CD4-positive, CD25-positive, alpha-beta regulatory T cell (primary cell): ENCODE measurements around the gene LRRC28. TPM values are rescaled to one million over a fixed set of nuclear protein-coding genes. Genes with fewer than 3 reads are reported as not detected.
"Not testable (repeated sequence)": the region's sequence is repeated elsewhere in the genome, so short reads cannot be mapped to it uniquely, and the experiment has no call there.

Source experiments
- ATAC-seq, 2 donors: fragments of 150-1000 bp; cut with Tn5 transposase; one replicate each; pipeline ENCODE4 v1.10.0; 2021; ENCODE audit warnings: low read depth in 2 of 2, moderate number of reproducible peaks in 2 of 2, moderate library complexity in 1 of 2
- DNase-seq, 3 donors: peaks; one replicate each; pipeline versions ENCODE4 v3.0.0 to v3.0.0-alpha.2; 2012 to 2022; ENCODE audit warnings: mixed read lengths in 1 of 3
- H3K27ac ChIP-seq: one replicate; pipeline ENCODE4 v1.7.0; 2013; ENCODE audit warnings: mild to moderate bottlenecking, low read length; ENCODE audit not compliant: insufficient read depth, poor library complexity, severe bottlenecking
- H3K27me3 ChIP-seq: one replicate; pipeline ENCODE4 v1.7.0; 2013; ENCODE audit warnings: low read length; ENCODE audit not compliant: control insufficient read depth, insufficient read depth
- H3K36me3 ChIP-seq: one replicate; pipeline ENCODE4 v1.7.0; 2013; ENCODE audit warnings: mild to moderate bottlenecking, low read length, moderate library complexity; ENCODE audit not compliant: control insufficient read depth, insufficient read depth
- H3K4me1 ChIP-seq: 2 replicates; pipeline ENCODE4 v1.7.0; 2013; ENCODE audit warnings: mild to moderate bottlenecking, low read length; ENCODE audit not compliant: insufficient read depth, control insufficient read depth, poor library complexity, severe bottlenecking
- H3K4me3 ChIP-seq: one replicate; pipeline ENCODE4 v1.7.0; 2013; ENCODE audit warnings: low read depth, mild to moderate bottlenecking, low read length, moderate library complexity
- H3K9me3 ChIP-seq, 2 experiments: 1 replicate in 1 of 2; 2 replicates in 1 of 2; pipeline ENCODE4 v1.7.0; 2013; ENCODE audit warnings: low read length in 2 of 2, mild to moderate bottlenecking in 1 of 2, moderate library complexity in 1 of 2; ENCODE audit not compliant: control insufficient read depth in 2 of 2
- H3K27ac Mint-ChIP-seq, 3 donors: one replicate each; pipeline ENCODE4 v1.8.0; 2020 to 2022; ENCODE audit warnings: mild to moderate bottlenecking in 3 of 3, mixed read lengths in 3 of 3, moderate library complexity in 2 of 3
- H3K27me3 Mint-ChIP-seq: one replicate; pipeline ENCODE4 v1.8.0; 2022; ENCODE audit warnings: mild to moderate bottlenecking, mixed read lengths
- H3K36me3 Mint-ChIP-seq: one replicate; pipeline ENCODE4 v1.8.0; 2020; ENCODE audit warnings: mixed read lengths
- H3K4me1 Mint-ChIP-seq, 4 donors: one replicate each; pipeline ENCODE4 v1.8.0; 2020 to 2022; ENCODE audit warnings: mixed read lengths in 4 of 4, mild to moderate bottlenecking in 1 of 4
- H3K4me3 Mint-ChIP-seq, 4 donors: one replicate each; pipeline ENCODE4 v1.8.0; 2020 to 2022; ENCODE audit warnings: mild to moderate bottlenecking in 4 of 4, mixed read lengths in 4 of 4, moderate library complexity in 3 of 4
- H3K9me3 Mint-ChIP-seq, 7 donors: one replicate each; pipeline ENCODE4 v1.8.0; 2020 to 2022; ENCODE audit warnings: mixed read lengths in 7 of 7, mild to moderate bottlenecking in 3 of 7, moderate library complexity in 2 of 7
- polyA plus RNA-seq, 4 donors: library from polyadenylated mRNA; unstranded; fragments of 300-500 nt; fragmentation: Illumina TruSeq; gene quantifications; one replicate each; pipeline ENCODE4 v1.2.3, GENCODE V29; 2021
- total RNA-seq: library from RNA; stranded (reverse); gene quantifications from one replicate; pipeline ENCODE4 v1.2.3, GENCODE V29; 2022

LRRC28 gene
- total and polyA plus RNA-seq, 5 donors from 2014 or later = 12.5 to 43.3 (median 29.3) TPM

GRCh38 chr15:99386391-99386790, 135.1 kb downstream of the LRRC28 start:
- Histone ChIP-seq H3K27me3 (no peaks in the 10 kb centered on the region), H3K9me3 (peaks cover 6 to 9% of the 10 kb centered on the region in 2 experiments), H3K27ac (no peak overlapping the region), H3K4me3 (no peak overlapping the region), H3K36me3 (no peaks in the 10 kb centered on the region), H3K4me1 (peaks cover 5% of the 10 kb centered on the region)
- H3K27me3 Mint-ChIP-seq = no peaks in the 10 kb centered on the region
- DNase-seq (no peak), ATAC-seq (no peak)
- peaks cover 29% of the 10 kb centered on the region for H3K36me3 Mint-ChIP-seq
- peaks cover 0 to 3% (median 0%) of the 10 kb centered on the region in 7 donors for H3K9me3 Mint-ChIP-seq
- H3K27ac Mint-ChIP-seq = peak overlapping the region in 2 of 3 donors; percentile 29 to 85
- H3K4me3 Mint-ChIP-seq = no peak overlapping the region
- H3K4me1 Mint-ChIP-seq = peaks cover 4 to 17% (median 9%) of the 10 kb centered on the region in 4 donors

GRCh38 chr15:99387421-99388168, 136.3 kb downstream of the LRRC28 start:
- DNase-seq (no peak), ATAC-seq (no peak)
- H3K36me3 ChIP-seq = no peaks in the 10 kb centered on the region
- Mint-ChIP-seq H3K27me3 (no peaks in the 10 kb centered on the region), H3K4me1 (peaks cover 6 to 15% (median 9%) of the 10 kb centered on the region in 4 donors), H3K4me3 (no peak overlapping the region), H3K36me3 (peaks cover 23% of the 10 kb centered on the region), H3K9me3 (peaks cover 0 to 8% (median 2%) of the 10 kb centered on the region in 7 donors), H3K27ac (no peak overlapping the region)
- H3K4me3 ChIP-seq = no peak overlapping the region
- peaks cover 5% of the 10 kb centered on the region for H3K4me1 ChIP-seq
- H3K9me3 ChIP-seq = peaks cover 10 to 17% of the 10 kb centered on the region in 2 experiments
- no peak overlapping the region for H3K27ac ChIP-seq
- no peaks in the 10 kb centered on the region for H3K27me3 ChIP-seq

DNA sequence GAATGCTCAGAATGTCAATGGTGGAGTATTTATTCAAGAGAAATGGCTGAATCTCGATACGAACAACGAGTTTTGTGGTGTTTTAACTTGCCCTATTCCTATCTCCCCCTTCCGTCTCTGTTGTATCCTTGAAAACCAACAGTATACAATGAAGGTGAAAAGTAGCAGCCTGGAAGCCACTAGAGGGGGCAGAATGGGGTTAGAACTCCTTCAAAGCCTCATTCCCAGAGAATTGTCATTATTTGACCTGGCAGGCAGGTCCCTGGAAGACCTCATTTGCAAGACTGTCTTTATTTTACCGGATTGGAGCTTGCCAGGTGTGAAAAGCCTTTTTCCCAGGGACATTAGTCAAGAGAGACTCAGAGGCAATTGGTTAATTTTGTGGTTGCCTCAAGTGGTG, 139.4 kb downstream of the LRRC28 start:
- H3K4me1 ChIP-seq = peaks cover 5% of the 10 kb centered on the region
- ATAC-seq = no peak
- Mint-ChIP-seq H3K27me3 (peaks cover 6% of the 10 kb centered on the region), H3K36me3 (peaks cover 16% of the 10 kb centered on the region), H3K9me3 (peaks cover 0 to 21% (median 5%) of the 10 kb centered on the region in 7 donors), H3K27ac (no peak overlapping the region), H3K4me1 (peaks cover 7 to 19% (median 12%) of the 10 kb centered on the region in 4 donors), H3K4me3 (no peak overlapping the region)
- DNase-seq = no peak
- peaks cover 17 to 18% of the 10 kb centered on the region in 2 experiments for H3K9me3 ChIP-seq
- H3K27ac ChIP-seq = no peak overlapping the region
- H3K4me3 ChIP-seq = no peak overlapping the region
- H3K36me3 ChIP-seq = no peaks in the 10 kb centered on the region
- no peaks in the 10 kb centered on the region for H3K27me3 ChIP-seq

DNA sequence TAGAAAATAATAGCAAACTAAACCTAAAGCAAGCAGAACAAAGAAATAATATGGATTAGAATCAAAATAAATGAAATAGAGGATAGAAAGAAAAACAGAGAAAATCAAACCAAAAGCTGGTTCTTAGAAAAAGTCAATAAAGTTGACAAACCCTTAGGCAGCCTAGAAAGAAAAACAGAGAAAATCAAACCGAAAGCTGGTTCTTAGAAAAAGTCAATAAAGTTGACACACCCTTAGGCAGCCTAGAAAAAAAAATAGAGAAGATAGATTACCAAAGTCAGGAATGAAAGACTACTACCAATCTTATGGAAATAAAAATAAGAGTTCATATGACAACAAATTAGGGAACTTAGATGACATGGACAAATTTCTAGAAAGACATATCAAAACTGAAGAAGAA, 142.4 kb downstream of the LRRC28 start:
- peaks cover 6% of the 10 kb centered on the region for H3K27me3 Mint-ChIP-seq
- Histone ChIP-seq H3K4me1 (no peaks in the 10 kb centered on the region), H3K36me3 (no peaks in the 10 kb centered on the region), H3K9me3 (peaks cover 17 to 18% of the 10 kb centered on the region in 2 experiments), H3K27ac (no peak overlapping the region), H3K4me3 (no peak overlapping the region), H3K27me3 (no peaks in the 10 kb centered on the region)
- H3K4me1 Mint-ChIP-seq = peaks cover 0 to 15% (median 3%) of the 10 kb centered on the region in 4 donors
- H3K9me3 Mint-ChIP-seq = peaks cover 0 to 21% (median 5%) of the 10 kb centered on the region in 7 donors
- DNase-seq (peak in 1 of 3 donors; percentile 82), ATAC-seq (no peak)
- peaks cover 3% of the 10 kb centered on the region for H3K36me3 Mint-ChIP-seq
- no peak overlapping the region for H3K27ac Mint-ChIP-seq
- no peak overlapping the region for H3K4me3 Mint-ChIP-seq

DNA sequence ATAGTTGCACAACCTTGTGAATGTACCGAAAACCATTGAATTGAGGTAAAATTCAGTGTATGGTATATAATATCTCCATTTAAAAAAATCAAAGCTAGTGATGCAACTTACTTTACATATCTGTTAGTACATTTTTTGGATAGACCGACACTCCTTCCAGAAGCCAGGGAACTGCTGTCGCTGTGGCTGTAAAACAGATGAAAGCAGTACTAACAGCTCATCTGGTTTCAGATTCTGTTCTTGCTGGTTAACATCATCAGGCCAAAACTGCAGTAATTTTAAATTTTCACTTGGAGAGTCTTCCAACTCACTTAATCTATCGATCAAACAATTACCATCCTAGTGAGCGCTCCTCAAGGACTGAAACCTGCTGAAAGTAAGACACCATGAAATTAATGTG, 145.1 kb downstream of the LRRC28 start:
- Mint-ChIP-seq H3K27ac (no peak overlapping the region), H3K4me3 (no peak overlapping the region), H3K36me3 (peaks cover 5% of the 10 kb centered on the region), H3K9me3 (peaks cover 0 to 21% (median 5%) of the 10 kb centered on the region in 7 donors), H3K4me1 (peaks cover 0 to 15% (median 3%) of the 10 kb centered on the region in 4 donors), H3K27me3 (peaks cover 12% of the 10 kb centered on the region)
- no peak overlapping the region for H3K4me3 ChIP-seq
- no peaks in the 10 kb centered on the region for H3K36me3 ChIP-seq
- ATAC-seq (no peak), DNase-seq (no peak)
- H3K27ac ChIP-seq = no peak overlapping the region
- no peaks in the 10 kb centered on the region for H3K27me3 ChIP-seq
- H3K4me1 ChIP-seq = no peaks in the 10 kb centered on the region
- peaks cover 8 to 12% of the 10 kb centered on the region in 2 experiments for H3K9me3 ChIP-seq

DNA sequence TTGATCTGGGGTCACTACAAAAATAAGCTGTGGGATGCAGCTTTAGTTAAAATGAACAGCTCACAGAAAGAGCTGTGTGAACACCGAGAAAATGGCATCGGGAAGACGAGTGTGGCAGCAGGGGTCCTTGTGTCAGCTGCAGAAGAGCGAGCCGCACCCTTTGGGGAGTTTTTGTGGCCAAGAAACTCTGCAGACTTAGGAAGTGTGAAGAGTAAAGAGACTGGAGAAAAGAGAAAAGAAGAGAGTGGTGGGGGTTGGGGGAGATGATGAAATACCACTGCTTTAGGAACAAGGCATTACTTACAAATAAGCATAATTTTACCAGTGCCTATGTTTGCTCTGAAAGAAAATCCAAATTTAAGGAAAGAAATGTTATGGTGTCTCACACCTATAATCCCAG, 147.8 kb downstream of the LRRC28 start:
- H3K9me3 ChIP-seq = peaks cover 0 to 3% of the 10 kb centered on the region in 2 experiments
- ATAC-seq (no peak), DNase-seq (no peak)
- no peak overlapping the region for H3K4me3 ChIP-seq
- Mint-ChIP-seq H3K36me3 (peaks cover 5% of the 10 kb centered on the region), H3K27me3 (peaks cover 11% of the 10 kb centered on the region), H3K4me1 (no peaks in the 10 kb centered on the region), H3K27ac (peak overlapping the region in 1 of 3 donors; percentile 27), H3K9me3 (peaks cover 0 to 10% (median 0%) of the 10 kb centered on the region in 7 donors), H3K4me3 (peak overlapping the region in 1 of 4 donors; percentile 68)
- no peaks in the 10 kb centered on the region for H3K4me1 ChIP-seq
- H3K27me3 ChIP-seq = no peaks in the 10 kb centered on the region
- no peak overlapping the region for H3K27ac ChIP-seq
- no peaks in the 10 kb centered on the region for H3K36me3 ChIP-seq

- no peak for ATAC-seq
- Mint-ChIP-seq H3K36me3 (peaks cover 5% of the 10 kb centered on the region), H3K27me3 (peaks cover 11% of the 10 kb centered on the region), H3K4me3 (no peak overlapping the region), H3K27ac (no peak overlapping the region), H3K9me3 (peaks cover 0 to 6% (median 0%) of the 10 kb centered on the region in 7 donors), H3K4me1 (no peaks in the 10 kb centered on the region)
- H3K9me3 ChIP-seq = no peaks in the 10 kb centered on the region
- no peak overlapping the region for H3K4me3 ChIP-seq
- H3K27me3 ChIP-seq = no peaks in the 10 kb centered on the region
- no peak for DNase-seq
- no peaks in the 10 kb centered on the region for H3K36me3 ChIP-seq
- H3K27ac ChIP-seq = no peak overlapping the region
- H3K4me1 ChIP-seq = no peaks in the 10 kb centered on the region
Measured at GRCh38 chr15:99399618-99400017, 148.3 kb downstream of the LRRC28 start.

DNA sequence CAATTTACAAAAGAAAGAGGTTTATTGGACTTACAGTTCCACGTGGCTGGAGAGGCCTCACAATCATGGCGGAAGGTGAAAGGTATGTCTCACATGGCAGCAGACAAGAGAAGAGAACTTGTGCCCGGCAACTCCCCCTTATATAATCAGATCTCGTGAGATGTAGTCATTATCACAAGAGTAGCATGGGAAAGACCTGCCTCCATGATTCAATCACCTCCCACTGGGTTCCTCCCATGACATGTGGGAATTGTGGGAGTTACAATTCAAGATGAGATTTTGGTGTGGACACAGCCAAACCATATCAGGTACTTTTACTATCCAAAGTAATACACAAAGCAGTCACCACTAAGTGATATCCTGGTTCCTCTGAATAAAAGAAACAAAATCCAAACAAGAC, 149.9 kb downstream of the LRRC28 start:
- not testable (repeated sequence) for DNase-seq, H3K9me3 ChIP-seq, H3K4me3 Mint-ChIP-seq, H3K9me3 Mint-ChIP-seq, H3K27me3 ChIP-seq, H3K4me1 Mint-ChIP-seq, H3K36me3 Mint-ChIP-seq, H3K4me3 ChIP-seq, H3K4me1 ChIP-seq, H3K27ac ChIP-seq, ATAC-seq, H3K27ac Mint-ChIP-seq, H3K36me3 ChIP-seq
- H3K27me3 Mint-ChIP-seq = peaks cover 17% of the 10 kb centered on the region
